Measurements from ENCODE around the gene VIPR2.

VIPR2 gene

GRCh38 chr7:159096736-159097581 lies 47.7 kb downstream of the VIPR2 start:
- no peaks in the 10 kb centered on the region for H3K27me3 ChIP-seq (ENCODE audit: insufficient read depth, low read length)
- no peak overlapping the region for H3K4me3 ChIP-seq (ENCODE audit: low read depth, low read length)
- no peaks in the 10 kb centered on the region for H3K36me3 ChIP-seq (ENCODE audit: insufficient read depth, low read length)
- H3K4me1 ChIP-seq (ENCODE audit: control insufficient read depth, insufficient read depth, low read length, unreplicated experiment): no peaks in the 10 kb centered on the region
- no peaks in the 10 kb centered on the region for H3K79me2 ChIP-seq (ENCODE audit: control insufficient read depth, insufficient read depth, low read length, unreplicated experiment)
- H2AFZ ChIP-seq (ENCODE audit: low read length, unreplicated experiment): no peak overlapping the region
- H3K27ac ChIP-seq (ENCODE audit: low read depth, low read length): no peak overlapping the region

GRCh38 chr7:159095979-159096411 lies 48.7 kb downstream of the VIPR2 start:
- Histone ChIP-seq H3K27me3 (ENCODE audit: insufficient read depth, low read length) (no peaks in the 10 kb centered on the region), H2AFZ (ENCODE audit: low read length, unreplicated experiment) (no peak overlapping the region), H3K27ac (ENCODE audit: low read depth, low read length) (no peak overlapping the region), H3K4me3 (ENCODE audit: low read depth, low read length) (no peak overlapping the region), H3K79me2 (ENCODE audit: control insufficient read depth, insufficient read depth, low read length, unreplicated experiment) (no peaks in the 10 kb centered on the region), H3K4me1 (ENCODE audit: control insufficient read depth, insufficient read depth, low read length, unreplicated experiment) (no peaks in the 10 kb centered on the region), H3K36me3 (ENCODE audit: insufficient read depth, low read length) (no peaks in the 10 kb centered on the region)

GRCh38 chr7:159094919-159095915 lies 49.5 kb downstream of the VIPR2 start:
- H3K27me3 ChIP-seq (ENCODE audit: insufficient read depth, low read length): no peaks in the 10 kb centered on the region
- no peaks in the 10 kb centered on the region for H3K36me3 ChIP-seq (ENCODE audit: insufficient read depth, low read length)
- no peaks in the 10 kb centered on the region for H3K79me2 ChIP-seq (ENCODE audit: control insufficient read depth, insufficient read depth, low read length, unreplicated experiment)
- H3K4me1 ChIP-seq (ENCODE audit: control insufficient read depth, insufficient read depth, low read length, unreplicated experiment): no peaks in the 10 kb centered on the region
- no peak overlapping the region for H2AFZ ChIP-seq (ENCODE audit: low read length, unreplicated experiment)
- H3K27ac ChIP-seq (ENCODE audit: low read depth, low read length): no peak overlapping the region
- no peak overlapping the region for H3K4me3 ChIP-seq (ENCODE audit: low read depth, low read length)

GRCh38 chr7:159094023-159094740 lies 50.5 kb downstream of the VIPR2 start:
- Histone ChIP-seq H3K27me3 (ENCODE audit: insufficient read depth, low read length) (no peaks in the 10 kb centered on the region), H3K4me3 (ENCODE audit: low read depth, low read length) (no peak overlapping the region), H3K79me2 (ENCODE audit: control insufficient read depth, insufficient read depth, low read length, unreplicated experiment) (no peaks in the 10 kb centered on the region), H3K4me1 (ENCODE audit: control insufficient read depth, insufficient read depth, low read length, unreplicated experiment) (no peaks in the 10 kb centered on the region), H2AFZ (ENCODE audit: low read length, unreplicated experiment) (no peak overlapping the region), H3K36me3 (ENCODE audit: insufficient read depth, low read length) (no peaks in the 10 kb centered on the region), H3K27ac (ENCODE audit: low read depth, low read length) (no peak overlapping the region)

GRCh38 chr7:159093351-159093971 lies 51.2 kb downstream of the VIPR2 start:
- no peak overlapping the region for H2AFZ ChIP-seq (ENCODE audit: low read length, unreplicated experiment)
- no peaks in the 10 kb centered on the region for H3K79me2 ChIP-seq (ENCODE audit: control insufficient read depth, insufficient read depth, low read length, unreplicated experiment)
- H3K4me1 ChIP-seq (ENCODE audit: control insufficient read depth, insufficient read depth, low read length, unreplicated experiment): no peaks in the 10 kb centered on the region
- H3K27me3 ChIP-seq (ENCODE audit: insufficient read depth, low read length): no peaks in the 10 kb centered on the region
- no peaks in the 10 kb centered on the region for H3K36me3 ChIP-seq (ENCODE audit: insufficient read depth, low read length)
- H3K27ac ChIP-seq (ENCODE audit: low read depth, low read length): no peak overlapping the region
- H3K4me3 ChIP-seq (ENCODE audit: low read depth, low read length): no peak overlapping the region

- H3K27ac ChIP-seq (ENCODE audit: low read depth, low read length): no peak overlapping the region
- H3K4me1 ChIP-seq (ENCODE audit: control insufficient read depth, insufficient read depth, low read length, unreplicated experiment): no peaks in the 10 kb centered on the region
- H3K36me3 ChIP-seq (ENCODE audit: insufficient read depth, low read length): no peaks in the 10 kb centered on the region
- H2AFZ ChIP-seq (ENCODE audit: low read length, unreplicated experiment): no peak overlapping the region
- no peaks in the 10 kb centered on the region for H3K27me3 ChIP-seq (ENCODE audit: insufficient read depth, low read length)
- H3K4me3 ChIP-seq (ENCODE audit: low read depth, low read length): no peak overlapping the region
- H3K79me2 ChIP-seq (ENCODE audit: control insufficient read depth, insufficient read depth, low read length, unreplicated experiment): no peaks in the 10 kb centered on the region
These were observed 52.0 kb downstream of the VIPR2 start for GRCh38 chr7:159092701-159093121.

- no peak overlapping the region for H2AFZ ChIP-seq (ENCODE audit: low read length, unreplicated experiment)
- H3K36me3 ChIP-seq (ENCODE audit: insufficient read depth, low read length): no peaks in the 10 kb centered on the region
- no peak overlapping the region for H3K4me3 ChIP-seq (ENCODE audit: low read depth, low read length)
- no peaks in the 10 kb centered on the region for H3K79me2 ChIP-seq (ENCODE audit: control insufficient read depth, insufficient read depth, low read length, unreplicated experiment)
- no peaks in the 10 kb centered on the region for H3K27me3 ChIP-seq (ENCODE audit: insufficient read depth, low read length)
- no peaks in the 10 kb centered on the region for H3K4me1 ChIP-seq (ENCODE audit: control insufficient read depth, insufficient read depth, low read length, unreplicated experiment)
- no peak overlapping the region for H3K27ac ChIP-seq (ENCODE audit: low read depth, low read length)
These were observed 52.9 kb downstream of the VIPR2 start for GRCh38 chr7:159091480-159092475.

- Histone ChIP-seq H3K4me1 (ENCODE audit: control insufficient read depth, insufficient read depth, low read length, unreplicated experiment) (no peaks in the 10 kb centered on the region), H3K4me3 (ENCODE audit: low read depth, low read length) (no peak overlapping the region), H3K36me3 (ENCODE audit: insufficient read depth, low read length) (no peaks in the 10 kb centered on the region), H3K27me3 (ENCODE audit: insufficient read depth, low read length) (no peaks in the 10 kb centered on the region), H2AFZ (ENCODE audit: low read length, unreplicated experiment) (no peak overlapping the region), H3K27ac (ENCODE audit: low read depth, low read length) (no peak overlapping the region), H3K79me2 (ENCODE audit: control insufficient read depth, insufficient read depth, low read length, unreplicated experiment) (no peaks in the 10 kb centered on the region)
These were observed 53.6 kb downstream of the VIPR2 start for GRCh38 chr7:159091041-159091440.

GRCh38 chr7:159088016-159088865 lies 56.4 kb downstream of the VIPR2 start:
- Histone ChIP-seq H3K4me3 (ENCODE audit: low read depth, low read length) (no peak overlapping the region), H3K4me1 (ENCODE audit: control insufficient read depth, insufficient read depth, low read length, unreplicated experiment) (no peaks in the 10 kb centered on the region), H3K36me3 (ENCODE audit: insufficient read depth, low read length) (no peaks in the 10 kb centered on the region), H2AFZ (ENCODE audit: low read length, unreplicated experiment) (no peak overlapping the region), H3K27ac (ENCODE audit: low read depth, low read length) (no peak overlapping the region), H3K79me2 (ENCODE audit: control insufficient read depth, insufficient read depth, low read length, unreplicated experiment) (no peaks in the 10 kb centered on the region), H3K27me3 (ENCODE audit: insufficient read depth, low read length) (no peaks in the 10 kb centered on the region)
